OCI-LY3 (cell line): Measurements from ENCODE around the gene GJA10.

ENCODE experiments used
- H2AFZ ChIP-seq: fragments of 200-600, 300-600 bp; shearing (Covaris generic); 2 replicates; pipeline ENCODE4 v1.6.0; 2014; ENCODE audit warnings: antibody characterized with exemption, low read depth, low read length
- H3K27ac ChIP-seq: fragments of 200-600, 300-600 bp; sonication (generic); 2 replicates; pipeline ENCODE4 v1.5.1; 2014; ENCODE audit warnings: mild to moderate bottlenecking, low read length, moderate library complexity, mixed read lengths
- H3K27me3 ChIP-seq: fragments of 200-600, 300-600 bp; sonication (generic); 2 replicates; pipeline ENCODE4 v1.6.1; 2014; ENCODE audit warnings: low read depth, low read length, mixed read lengths
- H3K36me3 ChIP-seq: fragments of 200-600, 300-600 bp; sonication (generic); replicated peaks from 2 replicates; pipeline ENCODE3; 2014; ENCODE audit warnings: low read depth, low read length, mixed read lengths
- H3K4me1 ChIP-seq: fragments of 300-600, 200-600 bp; sonication (generic); 2 replicates; pipeline ENCODE4 v1.6.1; 2014; ENCODE audit warnings: low read length, mixed read lengths
- H3K4me2 ChIP-seq: fragments of 200-600, 300-600 bp; sonication (generic); 2 replicates; pipeline ENCODE4 v1.6.1; 2014; ENCODE audit warnings: low read length, mixed read lengths
- H3K4me3 ChIP-seq: fragments of 300-600, 200-600 bp; sonication (generic); 2 replicates; pipeline ENCODE4 v1.5.1; 2014; ENCODE audit warnings: antibody characterized with exemption, mild to moderate bottlenecking, low read length, moderate library complexity
- H3K79me2 ChIP-seq: fragments of 300-600, 200-600 bp; shearing (Covaris generic); 2 replicates; pipeline ENCODE4 v1.6.1; 2014; ENCODE audit warnings: mild to moderate bottlenecking, low read length, mixed read lengths
- H3K9ac ChIP-seq: fragments of 300-600, 200-600 bp; shearing (Covaris generic); 2 replicates; pipeline ENCODE4 v1.6.0; 2014; ENCODE audit warnings: mild to moderate bottlenecking, low read length, moderate library complexity
- H3K9me3 ChIP-seq: fragments of 200-600, 300-600 bp; shearing (Covaris generic); 2 replicates; pipeline ENCODE4 v1.6.1; 2014; ENCODE audit warnings: low read length, mixed read lengths; ENCODE audit not compliant: insufficient read depth
- H4K20me1 ChIP-seq: fragments of 200-600, 300-600 bp; sonication (generic); 2 replicates; pipeline ENCODE4 v1.6.1; 2016; ENCODE audit warnings: low read length, mixed read lengths; ENCODE audit not compliant: insufficient read depth
- CTCF ChIP-seq: fragments of 200-600, 300-600 bp; sonication (generic); IDR thresholded peaks from 2 replicates; pipeline ENCODE4 v1.5.1; 2014; ENCODE audit warnings: antibody characterized with exemption, low read length, low read depth
- EZH2phosphoT487 ChIP-seq: fragments of 200-600 bp; shearing (Covaris generic); IDR thresholded peaks from 2 replicates; pipeline ENCODE4 v1.6.1; 2018; ENCODE audit warnings: antibody characterized with exemption, mixed run types, low read depth

GJA10 gene

DNA sequence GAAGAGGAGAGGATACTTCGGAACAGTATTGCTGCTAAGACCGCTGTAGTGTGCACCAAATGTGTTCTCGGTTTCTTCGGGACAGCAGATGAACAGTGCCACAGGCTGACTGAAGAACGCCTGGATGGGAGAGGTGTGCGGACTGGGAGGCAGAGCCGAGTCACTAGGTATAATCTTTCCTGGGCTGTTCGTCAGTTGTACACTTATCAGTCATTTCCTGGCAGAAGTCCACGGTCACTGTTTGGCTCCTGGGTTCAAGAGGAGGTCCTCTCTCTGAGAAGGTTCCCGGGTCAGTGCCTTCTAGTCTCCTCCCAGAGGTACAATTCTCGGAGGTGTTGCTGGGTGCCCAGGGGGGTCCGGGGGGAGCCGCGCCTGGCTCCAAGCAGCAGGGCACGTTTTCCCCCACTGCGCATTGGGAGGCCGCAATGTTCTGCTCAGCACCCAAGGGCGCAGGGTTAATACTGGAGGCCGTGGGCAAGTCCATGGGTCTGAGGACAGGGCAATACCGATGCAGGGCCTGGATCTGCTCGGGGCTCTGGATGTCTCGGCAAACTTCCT lies 38.1 kb downstream of the GJA10 start:
- H4K20me1 ChIP-seq, result no peaks in the 10 kb centered on the region
- no peak overlapping the region for H3K9ac ChIP-seq
- H3K36me3 ChIP-seq, result no peaks in the 10 kb centered on the region
- H3K4me1 ChIP-seq, result no peaks in the 10 kb centered on the region
- no peaks in the 10 kb centered on the region for H3K27me3 ChIP-seq
- no peak overlapping the region for H3K27ac ChIP-seq
- H2AFZ ChIP-seq, result no peak overlapping the region
- H3K9me3 ChIP-seq, result no peaks in the 10 kb centered on the region
- no peaks in the 10 kb centered on the region for H3K79me2 ChIP-seq
- H3K4me2 ChIP-seq, result no peak overlapping the region
- H3K4me3 ChIP-seq, result no peak overlapping the region
- TF ChIP-seq EZH2phosphoT487 (no peak), CTCF (no peak)

DNA sequence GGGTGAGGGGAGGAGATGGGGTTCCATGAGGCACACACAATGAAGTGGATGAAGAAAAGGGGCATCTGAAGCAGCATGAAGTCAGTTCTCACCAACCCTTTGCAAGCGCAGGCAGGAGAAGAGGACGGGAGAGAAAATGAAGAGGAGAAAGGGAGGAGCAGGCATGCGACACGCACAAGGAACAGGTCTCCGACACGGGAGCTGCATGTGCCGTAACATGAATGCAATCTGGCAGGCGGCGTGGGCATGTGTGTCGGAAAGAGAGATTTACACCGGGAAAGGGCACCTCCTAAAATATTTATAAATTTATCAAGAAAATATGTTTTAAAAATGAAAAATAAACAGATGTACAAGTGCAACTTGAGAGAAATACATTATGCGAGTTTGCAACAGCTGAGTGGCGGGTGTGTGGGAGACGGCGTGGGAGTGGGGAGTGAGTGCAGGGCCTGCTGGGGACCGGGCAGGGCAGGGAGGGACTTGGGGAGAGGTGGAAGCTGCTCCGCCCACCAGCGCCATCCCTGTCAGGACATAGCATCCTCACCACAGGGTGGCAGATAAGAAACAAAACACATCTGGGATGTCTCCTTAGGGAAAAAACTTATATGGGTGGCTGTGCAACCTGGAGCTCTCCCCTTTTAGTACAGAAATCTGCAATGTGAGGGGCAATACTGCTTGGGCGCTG lies 40.6 kb downstream of the GJA10 start:
- no peaks in the 10 kb centered on the region for H3K79me2 ChIP-seq
- no peaks in the 10 kb centered on the region for H3K36me3 ChIP-seq
- no peak overlapping the region for H3K4me3 ChIP-seq
- 0 out of 2 replicates have a peak, but pooled peaks cover 4% of the 10 kb centered on the region for H3K27me3 ChIP-seq
- H3K9me3 ChIP-seq, result no peaks in the 10 kb centered on the region
- no peak overlapping the region for H2AFZ ChIP-seq
- no peaks in the 10 kb centered on the region for H4K20me1 ChIP-seq
- H3K4me1 ChIP-seq, result no peaks in the 10 kb centered on the region
- H3K27ac ChIP-seq, result no peak overlapping the region
- TF ChIP-seq EZH2phosphoT487 (no peak), CTCF (no peak)
- H3K4me2 ChIP-seq, result no peak overlapping the region
- no peak overlapping the region for H3K9ac ChIP-seq

DNA sequence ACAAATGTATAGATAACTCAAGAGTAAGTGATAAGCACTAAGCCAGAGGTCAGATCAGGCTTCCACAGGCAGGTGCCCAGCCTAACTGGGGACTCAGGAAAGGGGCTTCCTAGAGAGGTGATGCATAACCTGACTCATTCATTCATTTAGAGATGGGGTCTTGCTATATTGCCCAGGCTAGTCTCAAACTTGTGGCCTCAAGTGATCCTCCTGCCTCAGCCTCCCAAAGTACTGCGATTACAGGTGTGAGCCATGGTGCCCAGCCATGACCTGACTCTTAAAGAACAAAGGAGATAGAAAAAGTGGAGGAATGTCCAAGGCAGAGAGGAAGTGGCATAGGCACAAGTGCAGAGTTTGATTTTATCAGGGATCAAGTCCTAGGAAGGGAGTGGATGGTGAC lies 41.9 kb downstream of the GJA10 start:
- no peak overlapping the region for H3K4me3 ChIP-seq
- no peaks in the 10 kb centered on the region for H3K79me2 ChIP-seq
- H3K27ac ChIP-seq, result no peak overlapping the region
- no peaks in the 10 kb centered on the region for H3K36me3 ChIP-seq
- no peaks in the 10 kb centered on the region for H3K4me1 ChIP-seq
- H3K4me2 ChIP-seq, result no peak overlapping the region
- H3K27me3 ChIP-seq, result 0 out of 2 replicates have a peak, but pooled peaks cover 4% of the 10 kb centered on the region
- TF ChIP-seq CTCF (no peak), EZH2phosphoT487 (no peak)
- H4K20me1 ChIP-seq, result no peaks in the 10 kb centered on the region
- H3K9me3 ChIP-seq, result no peaks in the 10 kb centered on the region
- no peak overlapping the region for H2AFZ ChIP-seq
- no peak overlapping the region for H3K9ac ChIP-seq

- TF ChIP-seq CTCF (no peak), EZH2phosphoT487 (no peak)
- H3K4me1 ChIP-seq, result no peaks in the 10 kb centered on the region
- 0 out of 2 replicates have a peak, but pooled peaks cover 4% of the 10 kb centered on the region for H3K27me3 ChIP-seq
- no peak overlapping the region for H3K4me3 ChIP-seq
- no peaks in the 10 kb centered on the region for H3K9me3 ChIP-seq
- H3K9ac ChIP-seq, result no peak overlapping the region
- H3K4me2 ChIP-seq, result no peak overlapping the region
- H3K79me2 ChIP-seq, result no peaks in the 10 kb centered on the region
- no peak overlapping the region for H3K27ac ChIP-seq
- no peak overlapping the region for H2AFZ ChIP-seq
- H3K36me3 ChIP-seq, result no peaks in the 10 kb centered on the region
- no peaks in the 10 kb centered on the region for H4K20me1 ChIP-seq
These were observed 43.7 kb downstream of the GJA10 start for GRCh38 chr6:89938014-89938413.
